Measurements from ENCODE around the gene BEGAIN.

The BEGAIN gene

GRCh38 chr14:100535287-100536120 lies 51.7 kb downstream of the BEGAIN start:
- no peak for DNase-seq (ENCODE audit: low read depth)

- no peak for DNase-seq (ENCODE audit: low read depth)
These were observed 52.5 kb downstream of the BEGAIN start for GRCh38 chr14:100534528-100535286.

DNA sequence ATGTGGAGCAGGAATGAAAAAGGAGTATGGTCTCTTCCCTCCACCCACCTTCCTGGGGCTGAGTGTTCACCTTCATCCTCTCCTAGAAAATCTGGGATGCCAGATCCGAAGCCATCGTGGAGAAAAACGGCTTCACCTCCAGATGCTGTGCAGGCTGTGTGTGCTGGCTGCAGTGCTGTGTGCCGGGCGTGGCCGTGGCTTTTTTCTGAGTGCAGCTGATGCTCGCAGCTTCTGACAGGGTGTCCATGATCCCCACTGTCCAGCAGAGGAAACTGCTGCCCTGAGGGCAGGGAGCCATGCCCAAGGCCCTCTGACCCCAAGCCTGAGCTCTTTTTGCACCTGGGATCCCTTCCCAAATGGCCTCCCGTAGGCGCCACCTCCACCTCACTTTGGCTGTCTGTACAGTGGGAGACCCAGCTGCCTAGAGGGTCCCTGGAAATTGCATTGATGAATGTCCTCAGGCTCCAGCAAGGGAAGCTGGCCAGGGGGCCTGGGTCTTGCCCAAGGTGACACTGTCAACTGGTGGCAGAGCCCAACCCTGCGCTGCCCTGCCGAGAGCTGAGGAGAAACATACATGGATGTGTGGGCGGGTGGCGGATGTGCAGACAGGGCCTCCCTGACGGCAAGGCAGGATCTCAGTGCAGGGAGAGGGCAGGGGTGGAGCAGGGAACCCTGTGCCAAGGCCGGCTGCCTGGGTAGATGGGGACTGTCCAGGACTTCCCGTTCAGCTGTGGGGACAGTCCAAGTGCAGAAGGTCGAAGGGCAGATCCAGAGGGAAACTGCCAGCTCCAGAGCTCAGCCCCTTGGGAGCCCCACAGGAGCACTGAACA lies 53.3 kb downstream of the BEGAIN start:
- DNase-seq (ENCODE audit: low read depth) = no peak

GRCh38 chr14:100532906-100533655 lies 54.1 kb downstream of the BEGAIN start:
- DNase-seq (ENCODE audit: low read depth) = no peak

GRCh38 chr14:100532154-100532861 lies 54.9 kb downstream of the BEGAIN start:
- no peak for DNase-seq (ENCODE audit: low read depth)

- DNase-seq (ENCODE audit: low read depth) = no peak
These were observed 55.8 kb downstream of the BEGAIN start for GRCh38 chr14:100531152-100532121.

DNA sequence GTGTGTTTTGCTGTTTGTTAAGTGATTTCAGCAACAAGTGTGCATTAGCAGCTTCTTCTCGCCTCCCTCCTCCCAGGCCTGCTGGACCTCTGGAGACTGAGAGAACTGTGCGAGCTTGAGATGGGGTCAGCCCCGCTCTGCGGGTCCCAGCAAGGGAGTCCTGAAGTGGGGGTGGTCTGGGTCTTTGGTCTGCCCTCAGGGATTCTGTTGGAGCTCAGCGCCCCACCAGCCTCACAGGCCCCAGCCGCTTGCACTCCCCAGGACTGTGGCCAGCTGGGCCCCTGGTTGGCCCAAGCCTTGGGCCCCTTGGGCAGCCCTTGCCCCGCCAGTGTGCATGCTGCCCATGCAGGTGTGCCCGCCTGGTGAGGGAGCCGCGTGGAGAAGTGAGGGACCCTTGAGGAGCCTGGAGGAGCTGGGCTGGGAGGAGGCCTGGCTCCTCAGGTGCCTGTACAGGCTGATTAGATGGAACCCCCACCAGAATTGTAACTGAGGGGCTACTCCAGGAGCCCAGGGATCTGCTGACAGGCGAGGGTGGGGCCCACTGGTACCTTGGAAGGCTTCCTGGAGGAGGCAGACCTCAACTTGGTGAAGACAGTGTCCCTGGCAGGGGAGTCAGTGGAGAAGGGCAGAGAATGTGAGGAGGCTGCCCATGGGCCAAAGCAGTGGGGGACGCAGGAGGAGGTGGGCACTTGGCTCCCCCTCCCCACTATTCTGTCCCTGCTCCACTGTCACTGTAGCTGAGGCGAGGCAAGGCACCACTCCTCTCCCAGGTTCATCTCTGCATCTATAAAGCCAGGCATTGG lies 56.7 kb downstream of the BEGAIN start:
- DNase-seq (ENCODE audit: low read depth) = no peak

DNA sequence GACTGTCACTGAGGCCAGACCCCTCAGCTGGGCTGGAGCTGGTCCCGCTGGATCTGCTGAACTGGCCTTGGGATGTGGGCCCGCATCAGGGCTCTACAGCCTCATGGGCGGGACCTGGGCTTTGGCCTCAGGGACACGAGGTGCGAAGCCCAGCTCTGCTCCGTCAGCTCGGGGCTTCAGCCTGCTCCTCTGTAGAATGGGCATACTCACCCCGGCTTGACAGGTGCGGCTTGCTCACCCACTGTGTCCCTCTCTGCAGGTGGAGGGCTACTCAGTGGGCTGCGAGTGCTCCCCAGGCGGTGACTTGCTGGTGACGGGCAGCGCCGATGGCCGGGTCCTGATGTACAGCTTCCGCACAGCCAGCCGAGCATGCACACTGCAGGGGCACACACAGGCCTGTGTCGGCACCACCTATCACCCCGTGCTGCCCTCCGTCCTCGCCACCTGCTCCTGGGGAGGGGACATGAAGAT lies 57.6 kb downstream of the BEGAIN start:
- no peak for DNase-seq (ENCODE audit: low read depth)

DNA sequence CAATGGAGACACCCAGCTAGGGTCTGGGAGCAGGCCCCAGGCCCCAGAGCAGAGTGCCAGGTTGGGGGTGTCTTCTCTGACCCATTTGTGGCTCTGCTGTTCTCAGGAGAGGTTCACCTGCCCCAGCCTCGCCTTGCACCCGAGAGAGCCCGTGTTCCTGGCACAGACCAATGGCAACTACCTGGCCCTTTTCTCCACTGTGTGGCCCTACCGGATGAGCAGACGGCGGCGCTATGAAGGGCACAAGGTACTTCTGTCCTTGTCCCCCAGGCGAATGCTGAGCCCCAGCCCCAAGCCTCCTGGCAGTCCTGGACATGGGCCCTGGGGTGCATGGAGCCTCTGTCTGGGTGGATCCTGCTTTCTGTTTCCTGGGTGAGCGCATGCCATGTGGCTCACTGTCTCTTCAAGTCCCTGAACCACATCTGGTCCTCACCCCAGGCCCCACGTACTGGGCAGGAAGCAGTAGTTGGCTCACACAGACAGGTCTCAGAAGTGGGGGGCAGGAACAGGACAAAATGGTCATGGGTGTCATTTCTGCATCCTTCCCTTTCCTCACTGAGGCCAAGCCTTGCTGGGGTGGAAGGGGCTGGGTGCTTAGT lies 58.2 kb downstream of the BEGAIN start:
- no peak for DNase-seq (ENCODE audit: low read depth)

DNA sequence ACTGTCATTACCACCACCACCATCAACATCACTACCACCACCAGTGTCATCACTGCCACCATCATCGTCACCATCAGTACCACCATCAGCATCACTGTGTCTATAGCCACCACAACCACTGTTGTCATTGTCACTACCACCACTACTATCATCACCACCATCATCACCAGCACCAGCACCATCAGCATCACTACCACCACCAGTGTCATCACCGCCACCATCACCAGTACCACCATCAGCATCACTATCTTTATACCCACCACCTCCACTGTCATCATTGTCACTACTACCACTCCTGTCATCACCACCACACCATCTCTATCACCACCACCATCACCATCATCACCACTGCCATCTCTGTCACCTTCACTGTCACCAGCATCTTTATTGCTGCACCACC lies 60.6 kb downstream of the BEGAIN start:
- no peak for DNase-seq (ENCODE audit: low read depth)

DNA sequence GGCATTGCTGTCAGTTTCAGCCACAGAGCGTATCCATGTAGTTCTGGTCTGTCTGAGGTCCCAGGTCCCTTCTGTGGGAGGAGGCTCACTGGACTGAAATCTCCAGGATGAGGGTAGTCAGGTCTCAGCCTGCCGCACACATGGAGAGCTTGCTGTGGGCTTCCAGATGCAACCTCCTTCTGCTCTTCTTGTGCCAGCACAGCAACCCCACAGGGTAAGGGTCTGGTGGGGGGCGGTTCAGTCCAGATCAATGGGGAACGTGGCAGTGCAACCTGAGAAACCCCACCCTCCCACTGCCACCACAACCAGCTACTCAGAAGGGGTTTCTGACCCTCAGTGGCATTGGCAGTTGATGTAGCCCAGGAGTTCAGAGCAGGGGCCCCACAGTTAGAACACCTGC lies 61.2 kb downstream of the BEGAIN start:
- no peak for DNase-seq (ENCODE audit: low read depth)

DNA sequence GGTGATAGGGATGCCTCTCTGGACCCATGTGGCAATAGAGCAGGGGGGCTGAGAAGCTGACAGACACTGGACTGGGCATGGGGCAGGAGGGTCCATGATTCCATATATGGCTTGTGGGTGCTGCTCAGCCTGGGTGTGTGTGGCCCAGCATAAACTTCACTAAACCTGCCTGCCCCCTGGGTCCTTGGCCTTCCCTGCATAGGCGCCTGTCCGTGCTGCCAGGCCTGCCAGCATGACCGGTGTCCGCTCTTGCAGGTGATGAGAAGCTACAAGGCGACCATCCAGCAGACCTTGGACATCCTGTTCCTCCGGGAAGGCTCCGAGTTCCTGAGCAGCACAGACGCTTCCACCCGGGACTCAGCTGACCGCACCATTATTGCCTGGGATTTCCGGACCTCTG lies 61.6 kb downstream of the BEGAIN start:
- DNase-seq (ENCODE audit: low read depth) = no peak

DNA sequence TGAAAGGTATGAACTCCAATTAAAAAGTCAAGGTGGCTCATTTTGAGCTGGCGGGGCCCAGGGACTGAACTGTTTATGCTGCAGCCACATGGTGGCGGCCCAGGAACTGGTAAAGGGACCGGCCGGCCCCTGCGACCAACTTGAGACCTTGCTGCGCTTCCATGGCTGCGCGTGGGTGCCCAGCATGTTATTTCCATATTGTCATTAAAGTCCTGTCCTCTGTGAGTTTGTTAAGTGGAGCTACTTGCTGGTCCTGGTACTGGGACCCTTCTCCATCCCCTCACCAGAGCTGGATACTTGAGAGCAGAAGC lies 62.3 kb downstream of the BEGAIN start:
- DNase-seq (ENCODE audit: low read depth) = no peak

DNA sequence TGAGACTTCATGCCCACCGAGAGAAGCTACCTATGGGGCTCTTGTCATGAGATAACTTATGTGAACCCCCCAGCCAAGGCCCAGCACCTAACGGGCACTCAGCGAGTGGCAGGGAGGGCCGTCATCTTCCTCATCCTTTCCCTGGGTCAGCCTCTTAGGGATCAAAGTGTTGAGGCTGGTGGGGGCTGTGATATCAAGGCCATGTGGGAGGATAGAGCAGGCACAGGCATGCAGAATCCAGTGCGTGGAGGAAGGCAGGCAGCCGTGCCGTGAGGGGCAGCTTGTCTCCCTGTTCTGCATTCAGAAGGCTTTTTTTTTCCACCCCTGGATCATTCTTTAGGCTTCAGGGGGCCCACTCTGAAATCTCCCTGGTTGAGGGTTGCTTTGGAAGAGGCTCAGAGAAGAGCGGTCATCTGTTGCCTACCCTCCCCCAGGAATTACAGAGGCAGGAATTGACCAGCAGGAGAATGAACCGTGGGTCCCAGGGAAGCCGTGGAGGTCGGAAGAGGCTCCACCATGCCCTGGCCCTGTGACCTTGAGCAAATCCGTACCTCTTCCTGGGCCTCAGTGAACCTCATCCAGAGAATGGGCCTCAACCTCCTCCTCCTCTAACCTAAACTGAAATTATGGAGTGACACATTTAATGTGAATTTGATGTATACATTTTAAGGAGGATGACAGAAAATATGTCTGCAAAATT lies 62.8 kb downstream of the BEGAIN start:
- no peak for DNase-seq (ENCODE audit: low read depth)

- DNase-seq (ENCODE audit: low read depth) = no peak
These were observed 63.4 kb downstream of the BEGAIN start for GRCh38 chr14:100523843-100524169.

GRCh38 chr14:100523131-100523842 lies 63.9 kb downstream of the BEGAIN start:
- no peak for DNase-seq (ENCODE audit: low read depth)

- DNase-seq (ENCODE audit: low read depth) = no peak
These were observed 64.6 kb downstream of the BEGAIN start for GRCh38 chr14:100522616-100523099.
